K562 (cell line): ENCODE data around the gene TRAF7.

Experiments used
- ETV1 ChIP-seq: fragments of 450-650 bp; conservative IDR thresholded peaks from 2 replicates; pipeline ENCODE4 v1.6.1; 2016; ENCODE audit warnings: missing genetic modification characterization, control low read depth, low read depth, missing compliant biosample characterization
- PHB2 ChIP-seq: fragments of 450-650 bp; IDR thresholded peaks from 2 replicates; pipeline ENCODE4 v1.6.1; 2017; ENCODE audit warnings: low read depth
- ZNF274 ChIP-seq: IDR thresholded peaks from 2 replicates; pipeline ENCODE4 v1.6.1; 2011; ENCODE audit warnings: low read depth, mild to moderate bottlenecking, low read length, moderate library complexity, borderline replicate concordance

DNA sequence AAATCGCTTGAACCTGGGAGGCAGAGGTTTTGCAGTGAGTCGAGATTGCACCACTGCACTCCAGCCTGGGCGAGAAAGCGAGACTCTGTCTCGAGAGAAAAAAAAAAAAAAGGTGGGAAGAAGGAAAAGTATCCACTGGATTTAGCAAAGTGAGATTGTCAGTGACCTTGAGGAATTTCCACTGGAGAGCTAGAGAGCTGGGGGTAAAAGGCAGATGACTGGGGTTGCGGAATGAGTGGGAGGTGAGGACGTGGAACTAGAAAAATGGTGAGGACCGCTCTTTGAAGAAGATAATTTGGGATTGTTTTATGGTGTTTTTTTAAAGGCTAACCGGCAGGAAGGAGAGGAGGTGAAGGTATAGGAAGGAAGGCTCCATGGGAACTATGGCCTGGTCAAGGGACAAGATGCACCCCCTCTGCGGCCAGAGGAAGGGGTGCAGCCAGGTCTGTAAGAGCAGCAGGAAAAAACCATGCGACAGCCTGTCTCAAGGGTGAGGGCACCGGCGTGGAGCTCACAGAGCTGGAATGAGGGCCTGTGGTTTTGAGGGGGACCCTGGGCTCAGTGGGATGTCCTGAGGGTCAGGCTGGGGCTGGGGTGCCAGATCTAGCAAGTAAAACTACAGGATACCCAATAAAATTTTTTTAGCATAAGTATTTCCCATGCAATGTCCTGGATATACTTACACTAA, 49.0 kb downstream of the TRAF7 start:
- TF ChIP-seq ZNF274: no peak
- no peak for TF ChIP-seq ETV1 (tag)
- no peak for TF ChIP-seq PHB2
